ENCODE results near the gene SIX2. TPM values are rescaled to one million over a fixed set of nuclear protein-coding genes. Genes with fewer than 3 reads are reported as not detected.

SIX2 gene
- total RNA-seq, 1 donor from 2014 or later: 16.7 TPM

DNA sequence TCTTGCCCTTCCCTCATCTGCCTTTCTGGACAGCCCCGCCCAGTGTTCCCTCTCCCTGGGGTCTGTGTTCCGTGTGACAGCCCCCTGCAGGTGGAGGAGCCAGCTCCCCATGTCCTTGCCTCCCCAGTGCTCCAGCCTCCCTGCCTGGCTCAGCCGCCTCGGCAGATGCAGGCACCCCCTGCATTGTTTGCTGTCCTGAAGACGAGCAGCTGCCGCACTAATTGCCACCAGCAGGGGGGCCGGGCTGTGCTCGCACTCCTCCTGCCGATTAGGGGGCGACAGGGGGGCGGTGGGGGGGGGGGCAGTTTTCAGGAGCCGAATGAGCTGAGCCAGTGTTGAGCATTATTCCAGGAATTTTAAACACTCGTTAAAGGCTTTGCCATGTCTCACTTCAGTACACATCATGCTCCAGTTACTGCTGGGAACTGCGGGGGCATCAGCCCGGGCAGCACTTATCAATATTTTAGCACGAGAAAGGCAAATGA lies 44.5 kb downstream of the SIX2 start:
- Histone ChIP-seq H3K4me1 (peaks cover 13% of the 10 kb centered on the region), H3K27me3 (no peaks in the 10 kb centered on the region), H3K4me3 (no peak overlapping the region), H3K36me3 (no peaks in the 10 kb centered on the region), H3K9me3 (no peaks in the 10 kb centered on the region), H3K27ac (peak overlapping the region; percentile 59)
- DNase-seq (ENCODE audit: extremely low spot score in 2 of 2): no peak
- intact Hi-C loops (cut with DNase I): loop anchor here (5.0 kb wide), 1 partner anchor 477 kb away; no protein-coding TSS in a partner anchor
- no peak for TF ChIP-seq POLR2AphosphoS5 (IDR thresholded peaks at IDR 0.05; ENCODE audit: insufficient read depth in 1 of 2, low read depth in 1 of 2)
- TF ChIP-seq, protein P1, sequence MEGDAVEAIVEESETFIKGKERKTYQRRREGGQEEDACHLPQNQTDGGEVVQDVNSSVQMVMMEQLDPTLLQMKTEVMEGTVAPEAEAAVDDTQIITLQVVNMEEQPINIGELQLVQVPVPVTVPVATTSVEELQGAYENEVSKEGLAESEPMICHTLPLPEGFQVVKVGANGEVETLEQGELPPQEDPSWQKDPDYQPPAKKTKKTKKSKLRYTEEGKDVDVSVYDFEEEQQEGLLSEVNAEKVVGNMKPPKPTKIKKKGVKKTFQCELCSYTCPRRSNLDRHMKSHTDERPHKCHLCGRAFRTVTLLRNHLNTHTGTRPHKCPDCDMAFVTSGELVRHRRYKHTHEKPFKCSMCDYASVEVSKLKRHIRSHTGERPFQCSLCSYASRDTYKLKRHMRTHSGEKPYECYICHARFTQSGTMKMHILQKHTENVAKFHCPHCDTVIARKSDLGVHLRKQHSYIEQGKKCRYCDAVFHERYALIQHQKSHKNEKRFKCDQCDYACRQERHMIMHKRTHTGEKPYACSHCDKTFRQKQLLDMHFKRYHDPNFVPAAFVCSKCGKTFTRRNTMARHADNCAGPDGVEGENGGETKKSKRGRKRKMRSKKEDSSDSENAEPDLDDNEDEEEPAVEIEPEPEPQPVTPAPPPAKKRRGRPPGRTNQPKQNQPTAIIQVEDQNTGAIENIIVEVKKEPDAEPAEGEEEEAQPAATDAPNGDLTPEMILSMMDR (IDR thresholded peaks at IDR 0.05): no peak
- no peak for TF ChIP-seq POLR2A (IDR thresholded peaks at IDR 0.05)

DNA sequence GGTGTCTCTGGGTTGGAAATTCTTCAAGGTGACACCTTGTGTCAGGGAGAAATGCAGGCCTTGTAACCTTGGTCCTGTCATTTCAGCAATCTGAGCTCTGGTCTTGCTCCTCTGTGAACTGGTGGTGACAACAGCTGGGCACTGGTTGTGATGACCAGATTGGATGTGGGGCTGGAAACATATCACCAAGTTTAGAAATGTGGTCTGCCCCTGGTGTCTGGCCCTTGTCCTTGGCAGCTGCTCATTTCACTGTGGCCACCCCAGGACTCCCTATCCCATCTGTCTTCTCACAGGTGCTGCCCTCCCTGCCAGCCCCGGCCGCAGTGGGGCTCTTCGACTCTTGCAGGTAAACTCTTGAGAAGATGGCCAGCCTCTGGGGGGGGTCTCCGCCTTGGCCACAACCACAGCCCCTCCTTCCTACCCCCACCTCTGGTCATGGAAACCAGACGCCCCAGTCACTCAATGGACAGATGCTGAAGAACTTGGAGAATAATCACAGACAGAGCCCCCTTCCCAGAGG lies 47.0 kb downstream of the SIX2 start:
- TF ChIP-seq POLR2A (IDR thresholded peaks at IDR 0.05): no peak
- no peak for TF ChIP-seq POLR2AphosphoS5 (IDR thresholded peaks at IDR 0.05; ENCODE audit: insufficient read depth in 1 of 2, low read depth in 1 of 2)
- TF ChIP-seq, protein P1 (IDR thresholded peaks at IDR 0.05): no peak
- H3K27me3 ChIP-seq: no peaks in the 10 kb centered on the region

DNA sequence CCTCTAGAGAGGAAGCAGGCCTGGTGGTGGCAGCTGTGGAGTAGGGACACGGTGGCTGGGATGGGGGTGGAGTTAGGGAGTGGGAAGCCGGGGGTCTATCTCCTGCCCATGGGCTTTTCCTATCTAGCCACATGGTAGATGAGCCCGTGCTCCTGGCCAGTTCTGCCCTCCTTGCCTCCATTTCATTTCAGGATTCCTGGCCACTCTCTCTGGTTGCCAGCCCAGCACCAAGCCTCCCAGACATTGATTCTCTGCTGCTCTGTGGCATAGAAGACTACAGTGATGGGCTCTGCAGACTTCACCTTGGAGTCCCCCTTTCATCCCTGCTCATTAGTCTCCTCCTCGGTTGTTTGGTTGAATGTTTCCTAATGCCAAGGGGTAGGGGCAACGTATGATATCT lies 48.4 kb downstream of the SIX2 start:
- DNase-seq (ENCODE audit: extremely low spot score in 2 of 2): no peak
- intact Hi-C loops (cut with DNase I): loop anchor here (5.0 kb wide), 1 partner anchor 474 kb away; no protein-coding TSS in a partner anchor
- H3K9me3 ChIP-seq: no peaks in the 10 kb centered on the region
- peaks cover 32% of the 10 kb centered on the region for H3K4me1 ChIP-seq
- H3K36me3 ChIP-seq: no peaks in the 10 kb centered on the region
- TF ChIP-seq, protein P1 (IDR thresholded peaks at IDR 0.05): no peak
- TF ChIP-seq POLR2A (IDR thresholded peaks at IDR 0.05) (no peak), POLR2AphosphoS5 (IDR thresholded peaks at IDR 0.05; ENCODE audit: insufficient read depth in 1 of 2, low read depth in 1 of 2) (no peak)
- H3K27ac ChIP-seq: peak overlapping the region; percentile 75
- H3K27me3 ChIP-seq: no peaks in the 10 kb centered on the region
- no peak overlapping the region for H3K4me3 ChIP-seq

More for the DNA sequence above, 47.0 kb downstream of the SIX2 start:
- no peak overlapping the region for H3K4me3 ChIP-seq
- DNase-seq (ENCODE audit: extremely low spot score in 2 of 2): no peak
- intact Hi-C loops (cut with DNase I): loop anchor here (5.0 kb wide), 1 partner anchor 475 kb away; no protein-coding TSS in a partner anchor
- H3K36me3 ChIP-seq: no peaks in the 10 kb centered on the region
- peak overlapping the region; percentile 2 for H3K27ac ChIP-seq
- peaks cover 31% of the 10 kb centered on the region for H3K4me1 ChIP-seq
- no peaks in the 10 kb centered on the region for H3K9me3 ChIP-seq

DNA sequence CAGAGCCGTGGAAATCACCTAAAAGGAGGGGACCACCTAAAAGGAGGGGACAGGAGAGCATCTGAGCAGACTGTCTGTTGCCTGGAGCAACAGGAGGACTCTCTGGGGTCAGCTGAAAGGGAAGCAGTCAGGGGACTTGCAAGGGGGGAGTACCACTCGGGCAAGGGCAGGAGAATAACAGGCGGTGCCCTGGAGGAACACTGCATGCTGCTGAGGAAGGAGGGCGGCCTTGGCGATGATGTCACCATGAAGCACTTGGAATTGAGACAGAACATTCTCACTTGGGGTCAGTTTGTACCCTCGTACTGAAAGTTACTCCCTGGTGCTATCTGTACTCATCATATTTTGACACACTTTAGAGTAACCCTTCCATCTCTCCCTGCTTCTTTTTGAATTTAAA lies 49.4 kb downstream of the SIX2 start:
- no peaks in the 10 kb centered on the region for H3K36me3 ChIP-seq
- H3K27ac ChIP-seq: peak overlapping the region; percentile 75
- TF ChIP-seq POLR2A (IDR thresholded peaks at IDR 0.05) (no peak), POLR2AphosphoS5 (IDR thresholded peaks at IDR 0.05; ENCODE audit: insufficient read depth in 1 of 2, low read depth in 1 of 2) (no peak)
- TF ChIP-seq, protein P1 (IDR thresholded peaks at IDR 0.05): no peak
- H3K4me1 ChIP-seq: peaks cover 33% of the 10 kb centered on the region
- H3K9me3 ChIP-seq: no peaks in the 10 kb centered on the region
- H3K27me3 ChIP-seq: no peaks in the 10 kb centered on the region
- DNase-seq (ENCODE audit: extremely low spot score in 2 of 2): no peak
- intact Hi-C loops (cut with DNase I): loop anchor here (5.0 to 10.0 kb wide), 2 partner anchors 473 to 915 kb away; no protein-coding TSS in a partner anchor
- H3K4me3 ChIP-seq: no peak overlapping the region

DNA sequence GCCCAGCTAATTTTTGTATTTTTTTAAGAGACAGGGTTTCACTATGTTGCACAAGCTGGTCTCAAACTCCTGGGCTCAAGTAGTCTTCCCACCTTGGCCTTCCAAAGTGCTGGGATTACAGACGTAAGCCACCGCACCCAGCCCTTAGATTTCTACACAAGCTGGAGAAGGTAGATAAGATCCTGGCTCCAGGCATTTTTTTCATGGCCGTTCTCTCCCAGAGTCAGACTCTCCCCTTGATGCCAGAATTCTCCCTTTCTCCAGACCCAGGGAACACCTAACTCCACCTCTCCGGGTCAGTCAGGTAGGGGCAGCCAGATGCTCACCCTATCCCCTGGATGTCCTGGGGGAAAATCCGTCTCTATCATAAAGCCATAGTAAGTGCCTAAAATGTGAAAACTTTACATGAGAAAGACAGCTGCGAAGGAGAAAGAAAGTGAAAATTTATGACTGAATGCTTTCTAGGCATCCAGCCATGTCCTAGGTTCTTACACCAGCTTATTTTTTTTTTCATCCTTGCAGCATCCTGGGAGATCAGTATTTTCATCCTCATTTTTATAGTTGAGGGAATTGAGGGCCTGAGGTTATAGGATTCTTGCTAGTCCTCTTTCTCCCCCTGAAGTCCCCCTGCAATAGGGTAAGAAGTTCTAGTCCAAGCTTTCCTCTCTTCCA lies 51.5 kb downstream of the SIX2 start:
- H3K27ac ChIP-seq: peak overlapping the region; percentile 65
- no peaks in the 10 kb centered on the region for H3K9me3 ChIP-seq
- intact Hi-C loops (cut with DNase I): loop anchor here (10.0 kb wide), 1 partner anchor 913 kb away; no protein-coding TSS in a partner anchor
- TF ChIP-seq POLR2AphosphoS5 (IDR thresholded peaks at IDR 0.05; ENCODE audit: insufficient read depth in 1 of 2, low read depth in 1 of 2) (no peak), POLR2A (IDR thresholded peaks at IDR 0.05) (no peak)
- TF ChIP-seq, protein P1 (IDR thresholded peaks at IDR 0.05): no peak
- H3K27me3 ChIP-seq: no peaks in the 10 kb centered on the region
- DNase-seq (ENCODE audit: extremely low spot score in 2 of 2): no peak
- no peaks in the 10 kb centered on the region for H3K36me3 ChIP-seq
- H3K4me3 ChIP-seq: no peak overlapping the region
- peaks cover 42% of the 10 kb centered on the region for H3K4me1 ChIP-seq

Data from vagina (tissue), 2 donors.